T-cell (primary cell): ENCODE measurements around the gene MYADML2. TPM values are rescaled to one million over a fixed set of nuclear protein-coding genes. Genes with fewer than 3 reads are reported as not detected.

Source experiments
- ATAC-seq, 4 experiments: fragments of 200-7000 bp in 3 of 4; fragments of 150-1000 bp in 1 of 4; cut with Tn5 transposase; replicated peaks in 1 of 4; 1 replicate in 3 of 4; 2 replicates in 1 of 4; pipeline ENCODE4 v1.10.0; 2021; ENCODE audit warnings: moderate library complexity in 3 of 4, mild to moderate bottlenecking in 2 of 4, moderate number of reproducible peaks in 1 of 4
- CTCF ChIA-PET, 2 donors: fragments of 300-600 bp; sonication (Branson Sonifier 250); formaldehyde crosslinking; loops; one replicate each; lab custom pipeline; 2022; ENCODE audit warnings: antibody characterized with exemption in 2 of 2; lab: Charles Lee
- POLR2A ChIA-PET, 2 donors: fragments of 300-600 bp; sonication (Branson Sonifier 250); formaldehyde crosslinking; loops; one replicate each; lab custom pipeline; 2022; ENCODE audit warnings: antibody characterized with exemption in 2 of 2; lab: Charles Lee
- DNase-seq, 35 experiments: peaks; one replicate each; pipeline versions ENCODE4 v3.0.0 to v3.0.0-alpha.2; 2013 to 2023
- H3K27ac ChIP-seq: one replicate; pipeline ENCODE4 v1.5.1; 2013; ENCODE audit warnings: low read length
- H3K27me3 ChIP-seq, 2 experiments: replicated peaks in 1 of 2; 1 replicate in 1 of 2; 2 replicates in 1 of 2; pipeline versions ENCODE4 v1.6.1 to v1.7.0; 2013; ENCODE audit warnings: low read length in 1 of 2, mixed read lengths in 1 of 2; ENCODE audit not compliant: control insufficient read depth in 2 of 2, insufficient read depth in 2 of 2; ENCODE audit errors: extremely low read depth in 1 of 2
- H3K36me3 ChIP-seq, 2 donors: 1 replicate in 1 of 2; 2 replicates in 1 of 2; pipeline versions ENCODE4 v1.6.1 to v1.7.0; 2013; ENCODE audit warnings: low read length in 1 of 2; ENCODE audit not compliant: control insufficient read depth in 2 of 2, insufficient read depth in 1 of 2; ENCODE audit errors: extremely low read depth in 1 of 2
- H3K4me1 ChIP-seq, 2 experiments: 1 replicate in 1 of 2; 2 replicates in 1 of 2; pipeline versions ENCODE4 v1.6.1 to v1.7.0; 2013; ENCODE audit warnings: low read length in 2 of 2, mixed read lengths in 1 of 2; ENCODE audit not compliant: insufficient read depth in 2 of 2, control insufficient read depth in 1 of 2; ENCODE audit errors: extremely low read depth in 1 of 2
- H3K4me3 ChIP-seq, 2 donors: 1 replicate in 1 of 2; 2 replicates in 1 of 2; pipeline versions ENCODE4 v1.5.1 to v1.7.0; 2013; ENCODE audit warnings: mild to moderate bottlenecking in 2 of 2, low read length in 1 of 2, moderate library complexity in 1 of 2; ENCODE audit not compliant: control insufficient read depth in 1 of 2; ENCODE audit errors: extremely low read depth in 1 of 2
- H3K9me3 ChIP-seq: 2 replicates; pipeline ENCODE4 v1.7.0; 2013
- H3K27ac Mint-ChIP-seq, 2 donors: one replicate each; pipeline ENCODE4 v1.8.0; 2020 to 2021; ENCODE audit warnings: mild to moderate bottlenecking in 2 of 2, mixed read lengths in 2 of 2
- H3K27me3 Mint-ChIP-seq, 2 donors: one replicate each; pipeline ENCODE4 v1.8.0; 2021 to 2022; ENCODE audit warnings: mixed read lengths in 2 of 2
- H3K36me3 Mint-ChIP-seq: one replicate; pipeline ENCODE4 v1.8.0; 2021; ENCODE audit warnings: mixed read lengths
- H3K4me1 Mint-ChIP-seq, 3 donors: one replicate each; pipeline ENCODE4 v1.8.0; 2020 to 2022; ENCODE audit warnings: mixed read lengths in 3 of 3, mild to moderate bottlenecking in 1 of 3
- H3K4me3 Mint-ChIP-seq, 3 donors: one replicate each; pipeline ENCODE4 v1.8.0; 2020 to 2022; ENCODE audit warnings: mild to moderate bottlenecking in 3 of 3, mixed read lengths in 3 of 3, moderate library complexity in 3 of 3
- H3K9me3 Mint-ChIP-seq, 3 donors: one replicate each; pipeline ENCODE4 v1.8.0; 2020 to 2022; ENCODE audit warnings: mixed read lengths in 3 of 3
- WGBS: methylation state at CpG from one replicate; pipeline ENCODE4 v1.1.5; 2013; ENCODE audit warnings: missing lambda C conversion rate; ENCODE audit not compliant: insufficient coverage; 5-methylcytosine and 5-hydroxymethylcytosine counted together
- total RNA-seq, 35 experiments: library from RNA in 6 of 35; stranded (reverse) in 6 of 35; fragments of 120-200 nt in 1 of 35; gene quantifications; one replicate each; pipeline versions ENCODE4 v1.2.1 to v1.2.4 and lab custom pipeline; 2013 to 2026

The MYADML2 gene
- total RNA-seq, 5 donors from 2014 or later (not counting 1 experiment from before 2014, with no cell fraction given), result not detected

GRCh38 chr17:81911277-81911961, 35.6 kb downstream of the MYADML2 start, which contains the start of gene PCYT2:
PCYT2 (minus strand) TSS chr17:81911399; CDS start chr17:81911355, 44 bp downstream.
- POLR2A ChIA-PET, result no interaction called here
- 12% methylated on average over 30 of the region's 84 CpGs for WGBS
- peak within 1 kb of the TSS; percentile 69 to 85 (median 82) for H3K4me3 Mint-ChIP-seq
- Histone ChIP-seq H3K36me3 (peaks cover 45 to 68% of the 10 kb centered on the region in 2 donors), H3K4me1 (peaks cover 5 to 39% of the 10 kb centered on the region in 2 experiments), H3K27ac (peak within 1 kb of the TSS; percentile 47), H3K9me3 (no peaks in the 10 kb centered on the region), H3K27me3 (no peaks in the 10 kb centered on the region), H3K4me3 (peak within 1 kb of the TSS; percentile 70 to 90)
- no peaks in the 10 kb centered on the region for H3K9me3 Mint-ChIP-seq
- peaks cover 21% of the 10 kb centered on the region for H3K36me3 Mint-ChIP-seq
- no peaks in the 10 kb centered on the region for H3K27me3 Mint-ChIP-seq
- DNase-seq (peak; percentile 75 to 96 (median 89)), ATAC-seq (peak; percentile 90 to 94 (median 92))
- peaks cover 7 to 18% (median 14%) of the 10 kb centered on the region in 3 donors for H3K4me1 Mint-ChIP-seq
- CTCF ChIA-PET, result no interaction called here
- peak within 1 kb of the TSS; percentile 52 to 69 for H3K27ac Mint-ChIP-seq

GRCh38 chr17:81910840-81911276, 36.2 kb downstream of the MYADML2 start:
- whole genome bisulfite sequencing, result under 1% methylated on average over 53 of the region's 55 CpGs
- Histone ChIP-seq H3K4me3 (peak overlapping the region; percentile 70 to 90), H3K4me1 (peaks cover 5 to 33% of the 10 kb centered on the region in 2 experiments), H3K27ac (no peak overlapping the region), H3K9me3 (no peaks in the 10 kb centered on the region), H3K36me3 (peaks cover 46 to 73% of the 10 kb centered on the region in 2 donors), H3K27me3 (no peaks in the 10 kb centered on the region)
- CTCF ChIA-PET, result no interaction called here
- no peak overlapping the region for H3K27ac Mint-ChIP-seq
- H3K9me3 Mint-ChIP-seq, result no peaks in the 10 kb centered on the region
- POLR2A ChIA-PET, result no interaction called here
- H3K4me1 Mint-ChIP-seq, result peaks cover 7 to 14% (median 10%) of the 10 kb centered on the region in 3 donors
- peak in 1 of 35 experiments; percentile 7 for DNase-seq
- ATAC-seq, result peak in 3 of 4 experiments; percentile 59 to 67 (median 60)
- peak overlapping the region; percentile 69 to 85 (median 82) for H3K4me3 Mint-ChIP-seq
- no peaks in the 10 kb centered on the region for H3K27me3 Mint-ChIP-seq
- peaks cover 17% of the 10 kb centered on the region for H3K36me3 Mint-ChIP-seq

- Histone ChIP-seq H3K36me3 (peaks cover 53 to 67% of the 10 kb centered on the region in 2 donors), H3K4me1 (peaks cover 5 to 27% of the 10 kb centered on the region in 2 experiments), H3K27ac (no peak overlapping the region), H3K4me3 (peak overlapping the region; percentile 70 to 90), H3K9me3 (no peaks in the 10 kb centered on the region), H3K27me3 (no peaks in the 10 kb centered on the region)
- Mint-ChIP-seq H3K27ac (peak overlapping the region; percentile 44 to 52), H3K27me3 (no peaks in the 10 kb centered on the region), H3K4me1 (peaks cover 7 to 11% (median 8%) of the 10 kb centered on the region in 3 donors), H3K4me3 (peak overlapping the region; percentile 69 to 85 (median 82)), H3K9me3 (no peaks in the 10 kb centered on the region), H3K36me3 (peaks cover 13% of the 10 kb centered on the region)
- POLR2A ChIA-PET, result no interaction called here
- CTCF ChIA-PET, result no interaction called here
- WGBS, result 60% methylated on average over 12 of the region's 23 CpGs
- DNase-seq (no peak), ATAC-seq (no peak)
Observed at GRCh38 chr17:81909966-81910839, 36.8 kb downstream of the MYADML2 start.

GRCh38 chr17:81909231-81909630, 37.8 kb downstream of the MYADML2 start:
- Histone ChIP-seq H3K4me1 (peaks cover 5 to 26% of the 10 kb centered on the region in 2 experiments), H3K4me3 (no peak overlapping the region), H3K9me3 (no peaks in the 10 kb centered on the region), H3K27me3 (no peaks in the 10 kb centered on the region), H3K27ac (no peak overlapping the region), H3K36me3 (peaks cover 50 to 66% of the 10 kb centered on the region in 2 donors)
- ATAC-seq (no peak), DNase-seq (no peak)
- 93% methylated on average over 11 of the region's 12 CpGs for WGBS
- no peaks in the 10 kb centered on the region for H3K9me3 Mint-ChIP-seq
- peaks cover 7 to 9% (median 8%) of the 10 kb centered on the region in 3 donors for H3K4me1 Mint-ChIP-seq
- ChIA-PET CTCF (no interaction called here), POLR2A (no interaction called here)
- H3K27me3 Mint-ChIP-seq, result no peaks in the 10 kb centered on the region
- no peak overlapping the region for H3K27ac Mint-ChIP-seq
- H3K36me3 Mint-ChIP-seq, result peaks cover 9% of the 10 kb centered on the region
- peak overlapping the region; percentile 69 to 85 (median 82) for H3K4me3 Mint-ChIP-seq

- no peak for ATAC-seq
- CTCF ChIA-PET, result no interaction called here
- peaks cover 7 to 9% (median 8%) of the 10 kb centered on the region in 3 donors for H3K4me1 Mint-ChIP-seq
- no peaks in the 10 kb centered on the region for H3K27me3 Mint-ChIP-seq
- H3K9me3 Mint-ChIP-seq, result no peaks in the 10 kb centered on the region
- WGBS, result 99% methylated on average over 11 of the region's 11 CpGs
- Histone ChIP-seq H3K36me3 (peaks cover 46 to 65% of the 10 kb centered on the region in 2 donors), H3K9me3 (no peaks in the 10 kb centered on the region), H3K4me3 (no peak overlapping the region), H3K27ac (no peak overlapping the region), H3K27me3 (no peaks in the 10 kb centered on the region), H3K4me1 (peaks cover 5 to 26% of the 10 kb centered on the region in 2 experiments)
- no peak overlapping the region for H3K27ac Mint-ChIP-seq
- peaks cover 9% of the 10 kb centered on the region for H3K36me3 Mint-ChIP-seq
- no peak for DNase-seq
- POLR2A ChIA-PET, result no interaction called here
- H3K4me3 Mint-ChIP-seq, result no peak overlapping the region
Observed at GRCh38 chr17:81908793-81909192, 38.2 kb downstream of the MYADML2 start.
